GM23338 (cell line): ENCODE measurements around the gene NR1H3. TPM values are rescaled to one million over a fixed set of nuclear protein-coding genes. Genes with fewer than 3 reads are reported as not detected.

Experiments used
- ATAC-seq: fragments of 200-7000 bp; cut with Tn5 transposase; 3 replicates; pipeline ENCODE4 v1.9.1; 2020
- DNase-seq: peaks from one replicate; pipeline ENCODE4 v3.0.0-alpha.2; 2015; ENCODE audit warnings: low spot score
- H2AFZ ChIP-seq: fragments of 200-600 bp; sonication (generic); 2 replicates; pipeline ENCODE4 v1.8.0; 2016; ENCODE audit warnings: antibody characterized with exemption, mild to moderate bottlenecking, moderate library complexity
- H3F3A ChIP-seq: fragments of 200-600 bp; sonication (generic); replicated peaks from 2 replicates; pipeline ENCODE4 v1.8.0; 2017; ENCODE audit warnings: antibody characterized with exemption, mixed run types, low read depth
- H3K27ac ChIP-seq: fragments of 200-600 bp; sonication (generic); 2 replicates; pipeline ENCODE4 v1.6.1; 2016; ENCODE audit warnings: low read depth
- H3K27me3 ChIP-seq: fragments of 200-600 bp; sonication (generic); 2 replicates; pipeline ENCODE4 v1.8.0; 2016; ENCODE audit warnings: mild to moderate bottlenecking, mixed run types, moderate library complexity; ENCODE audit not compliant: insufficient read depth
- H3K36me3 ChIP-seq: fragments of 200-600 bp; sonication (generic); 2 replicates; pipeline ENCODE4 v1.8.0; 2016; ENCODE audit warnings: mild to moderate bottlenecking; ENCODE audit not compliant: insufficient read depth
- H3K4me1 ChIP-seq: fragments of 200-600 bp; sonication (generic); 2 replicates; pipeline ENCODE4 v1.8.0; 2016; ENCODE audit warnings: mild to moderate bottlenecking, moderate library complexity; ENCODE audit not compliant: insufficient read depth
- H3K4me2 ChIP-seq: fragments of 200-600 bp; sonication (generic); 2 replicates; pipeline ENCODE4 v1.7.1; 2017; ENCODE audit warnings: mixed run types
- H3K4me3 ChIP-seq: fragments of 200-600 bp; sonication (generic); 2 replicates; pipeline ENCODE4 v1.6.1; 2016; ENCODE audit warnings: mixed run types
- H3K79me2 ChIP-seq: fragments of 200-600 bp; sonication (generic); replicated peaks from 2 replicates; pipeline ENCODE4 v1.8.0; 2017; ENCODE audit warnings: mild to moderate bottlenecking; ENCODE audit not compliant: insufficient read depth
- H3K9me2 ChIP-seq: fragments of 200-600 bp; sonication (generic); 2 replicates; pipeline ENCODE4 v1.8.0; 2017; ENCODE audit not compliant: insufficient read depth
- H4K20me1 ChIP-seq: fragments of 200-600 bp; sonication (generic); replicated peaks from 2 replicates; pipeline ENCODE4 v1.8.0; 2017; ENCODE audit warnings: mild to moderate bottlenecking; ENCODE audit not compliant: insufficient read depth
- H3K27ac Mint-ChIP-seq: 2 replicates; pipeline ENCODE4 v1.8.0; 2020; ENCODE audit warnings: inconsistent platforms, mild to moderate bottlenecking, moderate library complexity, mixed read lengths
- H3K27me3 Mint-ChIP-seq: 3 replicates; pipeline ENCODE4 v1.8.0; 2022; ENCODE audit warnings: low read depth, mild to moderate bottlenecking, moderate library complexity, mixed read lengths, inconsistent platforms; ENCODE audit not compliant: insufficient read depth, poor library complexity
- H3K36me3 Mint-ChIP-seq: 3 replicates; pipeline ENCODE4 v1.8.0; 2021; ENCODE audit warnings: low read depth, mild to moderate bottlenecking, inconsistent platforms, moderate library complexity, mixed read lengths
- H3K4me1 Mint-ChIP-seq: 3 replicates; pipeline ENCODE4 v1.8.0; 2020; ENCODE audit warnings: mild to moderate bottlenecking, inconsistent platforms, mixed read lengths
- H3K4me3 Mint-ChIP-seq: 3 replicates; pipeline ENCODE4 v1.8.0; 2021; ENCODE audit warnings: moderate library complexity, mild to moderate bottlenecking, inconsistent platforms, mixed read lengths
- H3K9me3 Mint-ChIP-seq: 3 replicates; pipeline ENCODE4 v1.8.0; 2020; ENCODE audit warnings: moderate library complexity, mild to moderate bottlenecking, inconsistent platforms, mixed read lengths
- CTCF ChIP-seq, 2 experiments: fragments of 200-600 bp in 1 of 2; sonication (generic) in 1 of 2; conservative IDR thresholded peaks; 2 replicates each; pipeline versions ENCODE4 v1.5.1 to v1.6.1; 2016 to 2017; ENCODE audit warnings: antibody characterized with exemption in 2 of 2, low read depth in 2 of 2, mild to moderate bottlenecking in 2 of 2, moderate library complexity in 1 of 2
- ETS1 ChIP-seq: IDR thresholded peaks from 2 replicates; pipeline ENCODE4 v1.6.1; 2016; ENCODE audit warnings: antibody characterized with exemption
- JUNB ChIP-seq: IDR thresholded peaks from one replicate; pipeline ENCODE4 v1.6.1; 2016; ENCODE audit warnings: antibody characterized with exemption; ENCODE audit not compliant: unreplicated experiment
- REST ChIP-seq: IDR thresholded peaks from one replicate; pipeline ENCODE4 v1.6.1; 2018; ENCODE audit warnings: antibody characterized with exemption; ENCODE audit not compliant: unreplicated experiment
- ZNF331 ChIP-seq: fragments of 250-450 bp; sonication (Bioruptor Pico); IDR thresholded peaks from 2 replicates; pipeline ENCODE4 v1.5.0; 2020; ENCODE audit warnings: low read depth, mild to moderate bottlenecking, moderate library complexity
- polyA plus RNA-seq: library from polyadenylated mRNA; unstranded; fragments of >200 nt; fragmentation: Nextera tagmentation; extraction: Ambion mirVana; gene quantifications from 2 replicates; pipeline ENCODE4 v1.2.1, GENCODE V29; 2016
- total RNA-seq: library from RNA; depleted of rRNA; stranded (reverse); fragments of >200 nt; shearing (Covaris generic); gene quantifications from 2 replicates; pipeline ENCODE4 v1.2.3, GENCODE V29; 2014

Gene NR1H3
- total and polyA plus RNA-seq, 2 experiments from 2014 or later = 16.5 to 23.7 TPM

GRCh38 chr11:47296045-47296444 lies 38.2 kb downstream of the NR1H3 start (continued):
- TF ChIP-seq CTCF (conservative IDR thresholded peaks at IDR 0.05; ENCODE audit: low read depth in 2 of 2) = no peak
- TF ChIP-seq JUNB = no peak
- TF ChIP-seq ETS1 = no peak

- Mint-ChIP-seq H3K4me3 (no peak overlapping the region), H3K27ac (no peak overlapping the region), H3K27me3 (no peaks in the 10 kb centered on the region), H3K4me1 (no peaks in the 10 kb centered on the region), H3K9me3 (peaks cover 10% of the 10 kb centered on the region; the same call in 2 of the 3 replicates), H3K36me3 (peaks cover 86% of the 10 kb centered on the region)
- Histone ChIP-seq H3K4me1 (no peaks in the 10 kb centered on the region), H2AFZ (no peak overlapping the region), H3F3A (no peaks in the 10 kb centered on the region), H3K36me3 (peaks cover 32% of the 10 kb centered on the region), H3K79me2 (no peaks in the 10 kb centered on the region; the same call in none of the 2 replicates), H4K20me1 (no peaks in the 10 kb centered on the region), H3K4me3 (no peak overlapping the region), H3K27me3 (no peaks in the 10 kb centered on the region), H3K9me2 (no peaks in the 10 kb centered on the region), H3K4me2 (no peak overlapping the region), H3K27ac (no peak overlapping the region)
- DNase-seq (no peak), ATAC-seq (no peak)
- TF ChIP-seq ETS1 (no peak), CTCF (conservative IDR thresholded peaks at IDR 0.05; ENCODE audit: low read depth in 2 of 2) (no peak), JUNB (no peak), ZNF331 (CRISPR knock-in tag) (no peak), REST (no peak)
Observed at GRCh38 chr11:47299078-47299477, 41.3 kb downstream of the NR1H3 start.
